K562 (cell line): Measurements from ENCODE around the gene CASKIN2. TPM values are rescaled to one million over a fixed set of nuclear protein-coding genes. Genes with fewer than 3 reads are reported as not detected.

Experiments
- CAMTA2 ChIP-seq: fragments of 250-450 bp; sonication (Bioruptor Pico); conservative IDR thresholded peaks from 2 replicates; pipeline ENCODE4 v1.5.1; 2022
- DIDO1 ChIP-seq: fragments of 450-650 bp; IDR thresholded peaks from 2 replicates; pipeline ENCODE4 v1.6.1; 2016; ENCODE audit warnings: low read depth, missing biosample characterization, missing genetic modification characterization
- DMBX1 ChIP-seq: fragments of 250-450 bp; sonication (Bioruptor Pico); IDR thresholded peaks from 2 replicates; pipeline ENCODE4 v1.8.0; 2022; ENCODE audit warnings: inconsistent platforms, mild to moderate bottlenecking, moderate library complexity, borderline replicate concordance
- GABPB1 ChIP-seq: sonication (generic); formaldehyde crosslinking; IDR thresholded peaks from 2 replicates; pipeline ENCODE4 v1.8.0; 2022; ENCODE audit warnings: mild to moderate bottlenecking, missing genetic modification reagents
- IFI16 ChIP-seq: fragments of 250-450 bp; sonication (Bioruptor Pico); IDR thresholded peaks from 2 replicates; pipeline ENCODE4 v2.1.2; 2022; ENCODE audit warnings: mild to moderate bottlenecking, inconsistent platforms
- MAFF ChIP-seq: IDR thresholded peaks from 2 replicates; pipeline ENCODE4 v1.6.1; 2012; ENCODE audit warnings: low read length, improper control_type of control experiment
- MAFK ChIP-seq: IDR thresholded peaks from 2 replicates; pipeline ENCODE4 v1.6.1; 2011; ENCODE audit warnings: low read length, improper control_type of control experiment
- PTRF ChIP-seq: fragments of 450-650 bp; IDR thresholded peaks from 2 replicates; pipeline ENCODE4 v1.6.1; 2016; ENCODE audit warnings: mild to moderate bottlenecking, missing genetic modification characterization, missing compliant biosample characterization
- SIN3B ChIP-seq: fragments of 450-650 bp; IDR thresholded peaks from 2 replicates; pipeline ENCODE4 v1.6.1; 2017; ENCODE audit warnings: low read depth, mild to moderate bottlenecking, moderate library complexity
- SREBF1 ChIP-seq: fragments of 150-350 bp; IDR thresholded peaks from 2 replicates; pipeline ENCODE4 v1.6.1; 2014; ENCODE audit warnings: antibody characterized with exemption, low read depth, low read length, borderline replicate concordance
- polyA plus RNA-seq, 8 experiments: library from polyadenylated mRNA; depleted of rRNA in 4 of 8; stranded (reverse) in 5 of 8; unstranded in 3 of 8; fragments of >200 nt; fragmentation: Nextera tagmentation in 2 of 8; fragmentation: Illumina TruSeq in 1 of 8; extraction: Ambion mirVana in 2 of 8; extraction: Trizol in 1 of 8; gene quantifications; 2 replicates each; pipeline versions ENCODE4 v1.2.1 to v1.2.3, GENCODE V29; 2011 to 2014; ENCODE audit warnings: inconsistent platforms in 1 of 8, missing spikeins in 1 of 8
- total RNA-seq, 7 experiments: library from RNA; depleted of rRNA in 6 of 7; stranded (reverse); fragments of >200 nt in 6 of 7; fragmentation: Illumina TruSeq in 2 of 7; extraction: Trizol in 2 of 7; gene quantifications; 2 replicates each; pipeline versions ENCODE4 v1.2.1 to v1.2.3, GENCODE V29; 2011 to 2021; ENCODE audit warnings: low replicate concordance in 1 of 7
- TF ChIP-seq, protein P1 (sequence below): fragments of 450-650 bp; IDR thresholded peaks from 2 replicates; pipeline ENCODE4 v1.6.1; 2016; ENCODE audit warnings: mild to moderate bottlenecking

Gene CASKIN2
- total and polyA plus RNA-seq, 9 of the 15 experiments (the other 6 are each of a cell fraction or from before 2014, with no cell fraction given): 0.01 to 12.2 (median 2.1) TPM

- TF ChIP-seq DMBX1 (CRISPR knock-in tag) (peak; percentile 92), CAMTA2 (CRISPR knock-in tag) (0 out of 2 replicates have a peak, but pooled peaks have one; percentile 28), MAFK (no peak), PTRF (tag) (no peak), SIN3B (peak; percentile 36; the same call in 1 of the 2 replicates), MAFF (no peak), IFI16 (CRISPR knock-in tag) (no peak), GABPB1 (CRISPR knock-in tag) (peak; percentile 89), SREBF1 (no peak), DIDO1 (no peak; the same call in 1 of the 2 replicates)
- TF ChIP-seq, protein P1, sequence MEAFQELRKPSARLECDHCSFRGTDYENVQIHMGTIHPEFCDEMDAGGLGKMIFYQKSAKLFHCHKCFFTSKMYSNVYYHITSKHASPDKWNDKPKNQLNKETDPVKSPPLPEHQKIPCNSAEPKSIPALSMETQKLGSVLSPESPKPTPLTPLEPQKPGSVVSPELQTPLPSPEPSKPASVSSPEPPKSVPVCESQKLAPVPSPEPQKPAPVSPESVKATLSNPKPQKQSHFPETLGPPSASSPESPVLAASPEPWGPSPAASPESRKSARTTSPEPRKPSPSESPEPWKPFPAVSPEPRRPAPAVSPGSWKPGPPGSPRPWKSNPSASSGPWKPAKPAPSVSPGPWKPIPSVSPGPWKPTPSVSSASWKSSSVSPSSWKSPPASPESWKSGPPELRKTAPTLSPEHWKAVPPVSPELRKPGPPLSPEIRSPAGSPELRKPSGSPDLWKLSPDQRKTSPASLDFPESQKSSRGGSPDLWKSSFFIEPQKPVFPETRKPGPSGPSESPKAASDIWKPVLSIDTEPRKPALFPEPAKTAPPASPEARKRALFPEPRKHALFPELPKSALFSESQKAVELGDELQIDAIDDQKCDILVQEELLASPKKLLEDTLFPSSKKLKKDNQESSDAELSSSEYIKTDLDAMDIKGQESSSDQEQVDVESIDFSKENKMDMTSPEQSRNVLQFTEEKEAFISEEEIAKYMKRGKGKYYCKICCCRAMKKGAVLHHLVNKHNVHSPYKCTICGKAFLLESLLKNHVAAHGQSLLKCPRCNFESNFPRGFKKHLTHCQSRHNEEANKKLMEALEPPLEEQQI: no peak
Measured at GRCh38 chr17:75515496-75516254, at the start of gene CASKIN2 (continued).
